Hematopoietic multipotent progenitor cell treated with erythropoietin and hydrocortisone succinate and interleukin-3 and kit ligand, for 15 days (in vitro differentiated cells): Measurements from ENCODE around the gene ABLIM2.

Source experiments
- DNase-seq: peaks from one replicate; pipeline ENCODE4 v3.0.0-alpha.2; 2015; ENCODE audit warnings: low spot score

The ABLIM2 gene

GRCh38 chr4:7978907-7979651, 179.5 kb downstream of the ABLIM2 start:
- no peak for DNase-seq

GRCh38 chr4:7978489-7978888, 180.1 kb downstream of the ABLIM2 start:
- DNase-seq: no peak

- no peak for DNase-seq
Measured at GRCh38 chr4:7976634-7977033, 182.0 kb downstream of the ABLIM2 start.

- DNase-seq: no peak
Measured at GRCh38 chr4:7976025-7976424, 182.6 kb downstream of the ABLIM2 start.

- no peak for DNase-seq
Measured at GRCh38 chr4:7974425-7974824, 184.2 kb downstream of the ABLIM2 start.

GRCh38 chr4:7973545-7973981, 185.1 kb downstream of the ABLIM2 start:
- DNase-seq: no peak

GRCh38 chr4:7971881-7972500, 186.6 kb downstream of the ABLIM2 start:
- DNase-seq: no peak

- DNase-seq: no peak
Measured at GRCh38 chr4:7971159-7971631, 187.4 kb downstream of the ABLIM2 start.

- DNase-seq: no peak
Measured at GRCh38 chr4:7970361-7970946, 188.2 kb downstream of the ABLIM2 start.

GRCh38 chr4:7968262-7968896, 190.2 kb downstream of the ABLIM2 start:
- no peak for DNase-seq

- no peak for DNase-seq
Measured at GRCh38 chr4:7967501-7968261, 190.9 kb downstream of the ABLIM2 start.

GRCh38 chr4:7967063-7967440, 191.6 kb downstream of the ABLIM2 start:
- DNase-seq: no peak

- DNase-seq: no peak
Measured at GRCh38 chr4:7966281-7967062, 192.1 kb downstream of the ABLIM2 start.

- no peak for DNase-seq
Measured at GRCh38 chr4:7964890-7965662, 193.5 kb downstream of the ABLIM2 start.

GRCh38 chr4:7964459-7964858, 194.2 kb downstream of the ABLIM2 start:
- no peak for DNase-seq

GRCh38 chr4:7963691-7964090, 194.9 kb downstream of the ABLIM2 start:
- no peak for DNase-seq

GRCh38 chr4:7962609-7963508, 195.8 kb downstream of the ABLIM2 start:
- DNase-seq: no peak

GRCh38 chr4:7960790-7961655, 197.6 kb downstream of the ABLIM2 start:
- no peak for DNase-seq
